Renal cortex interstitium (tissue), 11 donors: ENCODE data around the gene RNU1-2. TPM values are rescaled to one million over a fixed set of nuclear protein-coding genes. Genes with fewer than 3 reads are reported as not detected.
"Not testable (repeated sequence)": the region's sequence is repeated elsewhere in the genome, so short reads cannot be mapped to it uniquely, and the experiment has no call there.

Source experiments
- DNase-seq, 11 donors: peaks; one replicate each; pipeline ENCODE4 v3.0.0-alpha.2; 2013; ENCODE audit warnings: low read depth in 9 of 11, low spot score in 4 of 11; ENCODE audit errors: extremely low read depth in 1 of 11
- polyA plus RNA-seq, 3 donors: library from polyadenylated mRNA; unstranded; fragments of 120-200 nt; gene quantifications; one replicate each; pipeline ENCODE4 v1.2.1, GENCODE V29; 2013; ENCODE audit not compliant: insufficient read length in 3 of 3

The RNU1-2 gene
- polyA plus RNA-seq, 3 donors = 1.5 TPM; not detected in 2

DNA sequence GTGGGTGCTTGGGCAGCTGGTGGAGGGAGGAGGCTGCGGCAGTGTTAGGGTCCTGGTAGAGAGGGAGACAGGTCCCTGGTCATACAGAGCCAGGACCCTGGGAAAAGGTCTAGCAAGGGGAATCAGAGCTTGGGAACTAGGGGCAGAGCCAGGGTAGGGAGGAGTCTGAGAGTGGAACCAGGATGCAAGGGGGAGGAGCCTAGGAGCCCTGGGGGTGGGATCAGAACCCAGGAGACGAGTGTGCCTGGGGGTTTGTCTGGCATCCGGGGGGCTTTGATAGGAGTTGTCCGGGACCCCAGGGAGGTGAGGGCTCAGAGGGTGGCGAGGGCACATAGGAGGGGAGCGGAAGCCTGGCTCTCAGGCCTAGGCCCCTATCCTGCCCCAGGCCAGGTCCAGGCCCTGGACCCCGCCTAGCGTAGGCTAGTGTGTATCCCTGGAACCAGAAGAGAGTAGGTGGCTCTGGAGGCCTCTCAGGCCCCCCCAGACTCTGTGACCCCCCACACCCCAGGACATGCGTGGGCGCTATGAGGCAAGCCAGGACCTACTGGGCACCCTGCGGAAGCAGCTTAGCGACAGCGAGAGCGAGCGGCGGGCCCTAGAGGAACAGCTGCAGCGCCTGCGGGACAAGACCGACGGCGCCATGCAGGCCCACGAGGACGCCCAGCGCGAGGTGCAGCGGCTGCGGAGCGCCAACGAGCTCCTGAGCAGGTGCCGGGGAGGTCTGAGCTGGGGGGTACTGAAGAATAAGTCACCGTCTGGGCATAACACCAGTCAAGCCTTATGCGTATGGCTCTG lies 43.8 kb downstream of the RNU1-2 start:
- not testable (repeated sequence) for DNase-seq

DNA sequence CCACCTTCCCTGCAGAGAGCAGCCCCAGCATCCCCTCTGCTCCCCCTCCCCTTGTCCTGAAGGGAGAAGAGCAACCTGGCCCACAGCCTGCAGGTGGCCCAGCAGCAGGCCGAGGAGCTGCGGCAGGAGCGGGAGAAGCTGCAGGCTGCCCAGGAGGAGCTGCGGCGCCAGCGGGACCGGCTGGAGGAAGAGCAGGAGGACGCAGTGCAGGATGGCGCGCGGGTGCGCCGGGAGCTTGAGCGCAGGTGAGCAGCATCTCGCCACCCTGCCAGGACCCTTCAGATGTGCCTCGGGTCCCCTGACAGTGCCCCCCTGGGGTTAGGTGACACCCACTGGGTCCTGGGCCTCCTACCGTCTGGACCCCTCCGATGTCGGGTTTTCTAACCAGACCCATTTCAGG lies 48.3 kb downstream of the RNU1-2 start:
- DNase-seq = no peak

DNA sequence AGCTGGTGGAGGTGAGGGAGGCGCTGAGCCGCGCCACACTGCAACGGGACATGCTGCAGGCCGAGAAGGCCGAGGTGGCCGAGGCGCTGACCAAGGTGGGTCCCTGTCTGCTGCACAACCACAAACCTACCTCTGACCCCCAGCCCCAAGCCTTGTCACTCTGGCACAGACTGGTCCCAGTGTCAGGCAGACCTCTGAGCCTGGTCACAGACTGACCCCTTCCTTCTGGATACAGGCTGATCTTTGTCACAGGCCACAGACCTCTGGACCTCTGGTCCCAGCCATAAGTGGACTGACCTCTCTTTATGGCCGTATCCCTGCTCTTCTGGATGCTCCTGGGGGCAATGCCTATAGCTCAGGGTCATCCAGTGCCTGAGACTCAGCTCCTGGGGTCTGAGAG lies 49.7 kb downstream of the RNU1-2 start:
- not testable (repeated sequence) for DNase-seq

Other genes starting within 250 kb of the RNU1-2 start
- 1 to 10 TPM in 1 of 3 donors, not detected in 2; 1.5 TPM for gene RNU1-3, start 229.0 kb upstream of the RNU1-2 start, polyA plus RNA-seq
- 1 to 10 TPM in 1 of 3 donors, not detected in 2; 1.5 TPM for gene RNU1-4, start 155.5 kb upstream of the RNU1-2 start, polyA plus RNA-seq
- gene CROCC, start 26.0 kb downstream of the RNU1-2 start, polyA plus RNA-seq = 10 to 100 TPM; 25.1 to 56.4 (median 45.8) TPM
- 100 to 1,000 TPM; 195 to 226 (median 205) TPM for gene MFAP2, start 84.6 kb downstream of the RNU1-2 start, polyA plus RNA-seq
- gene ATP13A2, start 115.9 kb downstream of the RNU1-2 start, polyA plus RNA-seq = 10 to 100 TPM; 27.8 to 38.6 (median 33.9) TPM
- 100 to 1,000 TPM; 128 to 170 (median 164) TPM for gene SDHB, start 158.1 kb downstream of the RNU1-2 start, polyA plus RNA-seq
- gene PADI2, start 223.5 kb downstream of the RNU1-2 start, polyA plus RNA-seq = 1 to 10 TPM; 2.0 to 2.6 (median 2.3) TPM